Activated CD4-positive, alpha-beta T cell treated with anti-CD3 and anti-CD28 coated beads, Interleukin-2, amount 50 U/mL, for 24 hours (primary cell): ENCODE results near the gene DNAJB4.
"Not testable (repeated sequence)": the region's sequence is repeated elsewhere in the genome, so short reads cannot be mapped to it uniquely, and the experiment has no call there.

Source experiments
- DNase-seq, 2 donors: peaks; one replicate each; pipeline ENCODE4 v3.0.0-alpha.2; 2020; ENCODE audit warnings: low read depth in 1 of 2, low spot score in 1 of 2

The DNAJB4 gene

DNA sequence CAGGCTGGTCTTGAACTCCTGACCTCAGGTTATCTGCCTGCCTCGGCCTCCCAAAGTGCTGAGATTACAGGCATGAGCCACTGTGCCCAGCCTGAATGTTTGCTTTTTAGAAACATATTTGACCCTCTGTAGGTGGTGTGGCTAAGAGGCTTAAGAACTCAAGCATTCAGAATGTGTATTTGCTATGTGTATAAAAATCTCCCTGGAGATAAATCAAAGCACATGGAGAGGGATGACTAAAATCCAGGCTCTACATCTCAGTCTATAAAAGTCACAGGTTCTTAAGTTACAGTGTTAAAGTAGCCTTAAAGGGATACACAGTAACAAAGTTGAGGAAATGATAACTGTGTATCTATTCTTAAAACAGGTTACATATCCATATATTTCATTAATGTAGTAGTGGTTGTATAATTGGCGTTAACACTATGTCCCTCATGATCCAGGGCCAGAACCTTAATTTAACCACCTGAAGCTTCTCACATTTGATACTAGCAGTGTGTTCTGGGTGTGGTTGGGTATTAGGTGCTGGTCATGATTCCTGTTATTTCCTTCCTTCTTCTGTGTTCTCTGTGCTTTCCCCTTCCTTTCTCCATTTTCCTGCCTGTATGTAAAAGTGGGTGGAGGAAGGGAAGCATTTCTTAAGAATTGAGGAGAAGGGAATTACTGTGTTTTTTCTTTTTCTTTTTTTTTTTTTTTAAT, 57.2 kb downstream of the DNAJB4 start:
- no peak for DNase-seq

DNA sequence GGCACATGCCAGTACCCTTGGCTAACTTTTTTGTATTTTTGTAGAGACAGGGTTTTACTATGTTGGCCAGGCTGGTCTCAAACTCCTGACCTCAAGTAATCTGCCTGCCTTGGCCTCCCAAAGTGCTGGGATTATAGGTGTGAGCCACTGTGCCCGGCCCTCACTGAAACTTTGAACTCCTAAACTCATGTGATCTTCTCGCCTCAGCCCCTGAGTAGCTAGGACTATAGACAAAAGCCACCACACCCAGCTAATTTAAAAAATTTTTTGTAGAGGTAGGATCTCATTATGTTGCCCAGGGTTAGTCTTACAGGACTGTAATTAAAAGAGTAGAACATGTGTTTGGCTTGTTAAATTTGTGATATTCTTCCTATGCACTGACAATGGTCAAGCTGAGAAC, 60.1 kb downstream of the DNAJB4 start:
- DNase-seq = not testable (repeated sequence)
